ENCODE results near the gene NRARP.

- TF ChIP-seq EP300 (IDR thresholded peaks at IDR 0.05; ENCODE audit: borderline replicate concordance) (no peak), ZBTB7A (IDR thresholded peaks at IDR 0.05; ENCODE audit: low read depth) (no peak), TCF12 (IDR thresholded peaks at IDR 0.05; ENCODE audit: low read depth) (no peak), FOXM1 (IDR thresholded peaks at IDR 0.05; ENCODE audit: borderline replicate concordance, low read depth) (no peak), RAD21 (IDR thresholded peaks at IDR 0.05; ENCODE audit: low read depth) (no peak), YY1 (IDR thresholded peaks at IDR 0.05; ENCODE audit: low read depth) (no peak), CEBPB (IDR thresholded peaks at IDR 0.05) (no peak), CREB1 (IDR thresholded peaks at IDR 0.05; ENCODE audit: low read depth) (no peak), REST (IDR thresholded peaks at IDR 0.05; ENCODE audit: low read depth) (no peak)
These were observed 50.4 kb downstream of the NRARP start for GRCh38 chr9:137251490-137252268.
